Measurements from ENCODE around the gene EPB41L2.
"Not testable (repeated sequence)": the region's sequence is repeated elsewhere in the genome, so short reads cannot be mapped to it uniquely, and the experiment has no call there.

Gene EPB41L2

GRCh38 chr6:130996635-130997034 is 66.4 kb downstream of the EPB41L2 start:
- TF ChIP-seq ZNF274 (IDR thresholded peaks at IDR 0.05; ENCODE audit: low read depth, low read length): no peak
- no peak overlapping the region for H3K4me3 ChIP-seq (ENCODE audit: low read length)

GRCh38 chr6:130995783-130996447 is 67.1 kb downstream of the EPB41L2 start:
- H3K4me3 ChIP-seq (ENCODE audit: low read length): no peak overlapping the region
- TF ChIP-seq ZNF274 (IDR thresholded peaks at IDR 0.05; ENCODE audit: low read depth, low read length): no peak

- H3K4me3 ChIP-seq (ENCODE audit: low read length): no peak overlapping the region
- no peak for TF ChIP-seq ZNF274 (IDR thresholded peaks at IDR 0.05; ENCODE audit: low read depth, low read length)
Observed at GRCh38 chr6:130994319-130995097, 68.5 kb downstream of the EPB41L2 start.

GRCh38 chr6:130993292-130993765 is 69.7 kb downstream of the EPB41L2 start:
- H3K4me3 ChIP-seq (ENCODE audit: low read length): no peak overlapping the region
- TF ChIP-seq ZNF274 (IDR thresholded peaks at IDR 0.05; ENCODE audit: low read depth, low read length): no peak

- no peak for TF ChIP-seq ZNF274 (IDR thresholded peaks at IDR 0.05; ENCODE audit: low read depth, low read length)
- H3K4me3 ChIP-seq (ENCODE audit: low read length): no peak overlapping the region
Observed at GRCh38 chr6:130991422-130992137, 71.5 kb downstream of the EPB41L2 start.

- not testable (repeated sequence) for H3K4me3 ChIP-seq (ENCODE audit: low read length)
Observed at GRCh38 chr6:130987539-130987938, 75.5 kb downstream of the EPB41L2 start.

- no peak overlapping the region for H3K4me3 ChIP-seq (ENCODE audit: low read length)
- TF ChIP-seq ZNF274 (IDR thresholded peaks at IDR 0.05; ENCODE audit: low read depth, low read length): no peak
Observed at GRCh38 chr6:130985115-130985514, 77.9 kb downstream of the EPB41L2 start.

GRCh38 chr6:130982941-130983456 is 80.0 kb downstream of the EPB41L2 start:
- no peak overlapping the region for H3K4me3 ChIP-seq (ENCODE audit: low read length)
- no peak for TF ChIP-seq ZNF274 (IDR thresholded peaks at IDR 0.05; ENCODE audit: low read depth, low read length)

GRCh38 chr6:130982135-130982534 is 80.9 kb downstream of the EPB41L2 start:
- no peak overlapping the region for H3K4me3 ChIP-seq (ENCODE audit: low read length)
- TF ChIP-seq ZNF274 (IDR thresholded peaks at IDR 0.05; ENCODE audit: low read depth, low read length): no peak

- H3K4me3 ChIP-seq (ENCODE audit: low read length): no peak overlapping the region
- no peak for TF ChIP-seq ZNF274 (IDR thresholded peaks at IDR 0.05; ENCODE audit: low read depth, low read length)
Observed at GRCh38 chr6:130981409-130981808, 81.6 kb downstream of the EPB41L2 start.

- TF ChIP-seq ZNF274 (IDR thresholded peaks at IDR 0.05; ENCODE audit: low read depth, low read length): no peak
- no peak overlapping the region for H3K4me3 ChIP-seq (ENCODE audit: low read length)
Observed at GRCh38 chr6:130980310-130981032, 82.6 kb downstream of the EPB41L2 start.

- no peak overlapping the region for H3K4me3 ChIP-seq (ENCODE audit: low read length)
- no peak for TF ChIP-seq ZNF274 (IDR thresholded peaks at IDR 0.05; ENCODE audit: low read depth, low read length)
Observed at GRCh38 chr6:130978660-130979396, 84.2 kb downstream of the EPB41L2 start.

GRCh38 chr6:130978180-130978579 is 84.9 kb downstream of the EPB41L2 start:
- no peak for TF ChIP-seq ZNF274 (IDR thresholded peaks at IDR 0.05; ENCODE audit: low read depth, low read length)
- no peak overlapping the region for H3K4me3 ChIP-seq (ENCODE audit: low read length)
